DMS153 treated with DMSO at 0.1 percent for 48 hours (cell line): ENCODE results near the gene LHFPL3.
"Not testable (repeated sequence)": the region's sequence is repeated elsewhere in the genome, so short reads cannot be mapped to it uniquely, and the experiment has no call there.

ENCODE experiments used
- DNase-seq: peaks from one replicate; lab custom pipeline; 2025; ENCODE audit not compliant: unreplicated experiment; lab: John Stamatoyannopoulos, UW

Gene LHFPL3

GRCh38 chr7:104679085-104679484 lies 350.7 kb downstream of the LHFPL3 start:
- no peak for DNase-seq

- no peak for DNase-seq
Measured at GRCh38 chr7:104686286-104686685, 357.9 kb downstream of the LHFPL3 start.

GRCh38 chr7:104694710-104695109 lies 366.3 kb downstream of the LHFPL3 start:
- no peak for DNase-seq

GRCh38 chr7:104695563-104695962 lies 367.2 kb downstream of the LHFPL3 start:
- no peak for DNase-seq

GRCh38 chr7:104700336-104700735 lies 371.9 kb downstream of the LHFPL3 start:
- DNase-seq, result no peak

GRCh38 chr7:104721027-104721426 lies 392.6 kb downstream of the LHFPL3 start:
- not testable (repeated sequence) for DNase-seq

- DNase-seq, result no peak
Measured at GRCh38 chr7:104723001-104723400, 394.6 kb downstream of the LHFPL3 start.

- no peak for DNase-seq
Measured at GRCh38 chr7:104758504-104758903, 430.1 kb downstream of the LHFPL3 start.

GRCh38 chr7:104761892-104762291 lies 433.5 kb downstream of the LHFPL3 start:
- DNase-seq, result no peak

GRCh38 chr7:104767113-104767512 lies 438.7 kb downstream of the LHFPL3 start:
- DNase-seq, result no peak

GRCh38 chr7:104767826-104768536 lies 439.6 kb downstream of the LHFPL3 start:
- no peak for DNase-seq

GRCh38 chr7:104772405-104773345 lies 444.3 kb downstream of the LHFPL3 start:
- DNase-seq, result no peak

GRCh38 chr7:104773796-104774195 lies 445.4 kb downstream of the LHFPL3 start:
- DNase-seq, result no peak

- no peak for DNase-seq
Measured at GRCh38 chr7:104775531-104775930, 447.1 kb downstream of the LHFPL3 start.

GRCh38 chr7:104777301-104777800 lies 448.9 kb downstream of the LHFPL3 start:
- no peak for DNase-seq

- no peak for DNase-seq
Measured at GRCh38 chr7:104779888-104780287, 451.5 kb downstream of the LHFPL3 start.

- no peak for DNase-seq
Measured at GRCh38 chr7:104784686-104785085, 456.3 kb downstream of the LHFPL3 start.

GRCh38 chr7:104789780-104790179 lies 461.4 kb downstream of the LHFPL3 start:
- DNase-seq, result no peak

GRCh38 chr7:104790440-104790839 lies 462.0 kb downstream of the LHFPL3 start:
- no peak for DNase-seq

- no peak for DNase-seq
Measured at GRCh38 chr7:104791080-104791479, 462.7 kb downstream of the LHFPL3 start.

- DNase-seq, result no peak
Measured at GRCh38 chr7:104793066-104793465, 464.7 kb downstream of the LHFPL3 start.

- DNase-seq, result no peak
Measured at GRCh38 chr7:104794154-104794553, 465.8 kb downstream of the LHFPL3 start.
